Peyer's patch (tissue), 4 donors: ENCODE data around the gene TACC2.

Experiments used
- CTCF ChIP-seq, 6 experiments: fragments of 450-650 bp in 4 of 6; fragments of 200-600 bp in 2 of 6; sonication (generic) in 1 of 6; IDR thresholded peaks; one replicate each; pipeline ENCODE4 v1.5.1; 2017 to 2019; ENCODE audit warnings: antibody characterized with exemption in 6 of 6, mild to moderate bottlenecking in 3 of 6, moderate library complexity in 1 of 6
- POLR2A ChIP-seq, 2 donors: fragments of 450-650 bp; IDR thresholded peaks; one replicate each; pipeline ENCODE4 v1.5.1; 2017; ENCODE audit warnings: antibody characterized with exemption in 2 of 2, mild to moderate bottlenecking in 2 of 2, moderate library complexity in 2 of 2

- TF ChIP-seq CTCF (IDR thresholded peaks at IDR 0.05) (no peak), POLR2A (IDR thresholded peaks at IDR 0.05) (no peak)
Observed at GRCh38 chr10:122143238-122143841, 154.4 kb downstream of the TACC2 start.
